Dermis microvascular lymphatic vessel endothelial cell (primary cell): ENCODE results near the gene TRPM8. TPM values are rescaled to one million over a fixed set of nuclear protein-coding genes. Genes with fewer than 3 reads are reported as not detected.
"Not testable (repeated sequence)": the region's sequence is repeated elsewhere in the genome, so short reads cannot be mapped to it uniquely, and the experiment has no call there.

Experiments
- DNase-seq, 2 donors: peaks; one replicate each; pipeline versions ENCODE4 v3.0.0 to v3.0.0-alpha.2; 2010; ENCODE audit warnings: low read depth in 2 of 2
- total RNA-seq: library from RNA; depleted of rRNA; stranded (reverse); fragments of >200 nt; gene quantifications from 2 replicates; pipeline ENCODE4 v1.2.1, GENCODE V29; 2014

The TRPM8 gene
- total RNA-seq, 1 donor from 2014 or later: not detected

DNA sequence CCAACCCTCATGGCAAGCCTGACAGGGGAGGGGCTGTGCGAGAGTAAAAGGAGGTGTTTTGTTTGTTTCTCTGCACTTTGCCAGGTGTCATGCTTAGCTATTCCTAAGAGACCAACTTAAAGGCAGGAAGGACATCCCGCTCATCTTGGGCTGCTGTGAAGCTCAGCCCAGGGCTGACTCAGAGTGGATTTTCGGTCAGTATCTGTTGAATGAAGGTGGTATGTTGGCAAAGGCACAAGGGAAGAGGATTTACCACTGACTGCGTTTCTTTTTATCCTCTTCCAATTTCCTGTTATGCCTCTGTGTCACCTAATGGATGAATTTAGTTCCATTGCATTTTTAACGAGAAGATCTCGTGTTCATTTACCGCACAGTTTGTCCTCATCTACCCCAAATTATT, 18.9 kb downstream of the TRPM8 start:
- no peak for DNase-seq

DNA sequence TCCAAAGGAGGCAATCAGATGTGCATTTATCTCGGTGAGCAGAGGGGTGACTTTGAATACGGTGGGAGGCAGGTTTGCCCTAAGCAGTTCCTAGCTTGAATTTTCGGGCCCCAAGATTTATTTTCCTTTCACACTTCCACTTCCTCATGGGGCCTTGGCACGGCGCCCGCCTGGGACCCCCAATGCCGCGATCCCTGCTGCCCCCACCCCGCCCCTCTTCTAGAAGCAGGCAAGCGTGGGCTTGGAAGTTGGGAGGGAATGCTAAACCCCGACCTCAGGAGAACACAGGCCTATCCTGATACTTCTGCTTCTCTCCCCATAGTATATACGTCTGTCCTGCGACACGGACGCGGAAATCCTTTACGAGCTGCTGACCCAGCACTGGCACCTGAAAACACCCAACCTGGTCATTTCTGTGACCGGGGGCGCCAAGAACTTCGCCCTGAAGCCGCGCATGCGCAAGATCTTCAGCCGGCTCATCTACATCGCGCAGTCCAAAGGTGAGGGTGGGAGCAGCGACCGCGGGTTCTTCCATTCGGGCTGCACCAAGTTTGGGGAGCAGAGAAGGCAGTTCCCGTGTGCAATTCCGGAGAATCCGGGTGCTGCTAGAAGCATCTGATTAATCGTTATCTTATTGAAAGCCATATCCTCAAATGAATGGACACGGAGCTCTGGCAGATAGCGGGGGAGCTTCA, 21.6 kb downstream of the TRPM8 start:
- no peak for DNase-seq

DNA sequence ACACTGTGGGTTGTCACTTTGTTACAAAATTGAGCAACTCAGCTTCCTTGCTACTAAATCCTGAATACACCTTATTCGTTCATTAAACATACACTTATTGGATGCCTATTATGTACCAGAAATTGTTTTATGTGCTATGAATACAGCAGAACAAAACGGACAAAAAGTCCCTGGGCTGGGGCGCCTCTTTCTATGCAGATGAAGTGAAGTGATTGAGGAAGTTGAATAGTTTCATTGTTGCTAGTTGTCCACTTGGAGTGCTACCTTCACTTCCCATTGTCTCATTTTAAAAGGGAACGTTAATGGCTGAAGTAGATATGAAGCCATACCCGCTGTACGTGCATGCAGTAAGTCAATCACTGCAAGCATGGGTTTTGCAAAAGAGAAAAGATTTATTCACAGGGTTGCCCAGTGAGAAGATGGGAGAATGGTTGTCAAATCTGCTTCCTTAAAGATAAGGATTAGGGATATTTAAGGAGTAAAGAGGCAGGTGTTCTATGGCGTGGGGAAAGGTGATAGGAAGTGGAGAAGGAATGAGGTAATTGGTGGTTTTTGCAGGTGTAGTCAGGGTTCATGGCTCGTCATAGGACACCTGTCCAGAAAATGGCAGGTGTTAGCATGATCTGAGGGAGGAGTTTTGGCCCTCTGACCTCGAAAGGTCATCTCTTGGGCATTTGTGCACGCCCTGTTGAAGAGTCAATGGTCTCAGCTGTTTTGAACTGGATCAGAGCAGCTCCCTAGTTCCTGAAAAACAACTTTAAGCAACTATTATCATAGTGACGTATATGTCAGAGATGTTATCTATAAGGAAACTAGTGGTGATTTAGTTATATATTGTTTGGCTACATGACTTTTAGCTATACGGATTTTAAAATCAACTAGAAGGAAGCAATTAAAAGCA, 23.5 kb downstream of the TRPM8 start:
- DNase-seq: no peak

DNA sequence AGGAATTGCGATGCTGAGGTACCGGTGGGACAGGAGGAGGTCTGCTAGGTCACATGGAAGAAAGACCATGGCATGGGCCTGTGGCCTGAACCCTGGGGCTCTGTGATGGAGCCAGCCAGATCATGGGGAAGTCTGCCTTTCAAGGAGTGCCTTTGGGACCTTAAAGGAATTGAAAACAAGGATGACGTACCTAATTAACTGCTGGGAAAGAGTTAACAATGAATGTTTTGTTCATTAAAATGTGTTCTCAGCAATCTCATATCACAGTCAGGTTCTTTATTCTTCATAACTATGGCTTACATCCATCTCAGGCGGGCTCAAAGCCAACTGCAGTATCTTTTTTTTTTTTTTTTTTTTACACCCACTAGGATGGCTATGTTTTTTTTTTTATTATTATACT, 25.6 kb downstream of the TRPM8 start:
- no peak for DNase-seq

DNA sequence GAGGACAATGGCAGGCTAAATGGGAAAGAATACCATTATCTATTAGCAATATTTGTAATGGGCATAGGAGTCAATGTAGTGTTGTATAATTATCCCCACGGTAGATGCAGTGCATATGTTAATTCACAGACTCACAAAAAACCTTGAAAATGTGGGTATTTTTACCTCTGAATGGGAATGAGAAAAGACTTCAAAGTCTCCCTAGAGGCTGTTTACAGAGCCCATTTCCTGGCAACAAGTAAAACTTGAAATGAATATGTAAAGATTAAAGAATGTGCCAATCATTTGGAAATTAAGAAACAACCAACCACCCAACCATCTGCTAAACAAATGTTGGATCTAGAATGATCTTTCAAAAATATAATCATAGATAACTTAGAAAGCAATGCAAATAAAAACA, 27.1 kb downstream of the TRPM8 start:
- DNase-seq: no peak

DNA sequence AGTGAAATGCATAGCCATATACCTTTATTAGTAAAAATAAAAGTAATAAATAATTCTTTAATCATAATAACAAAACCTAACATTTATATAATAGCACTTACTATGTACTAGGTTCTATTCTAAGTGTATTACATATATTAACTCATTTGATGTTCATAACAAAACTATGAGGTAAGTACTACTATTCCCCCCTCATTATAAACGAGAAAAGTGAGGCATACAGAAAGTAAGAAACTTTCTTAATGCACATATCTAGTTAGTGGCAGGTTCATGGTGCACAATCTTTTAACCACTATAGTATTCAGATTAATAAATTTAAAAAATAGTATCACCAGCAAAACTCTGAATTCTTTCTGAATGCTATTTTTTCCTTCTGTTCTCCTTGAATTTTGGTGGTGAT, 27.5 kb downstream of the TRPM8 start:
- DNase-seq: no peak

DNA sequence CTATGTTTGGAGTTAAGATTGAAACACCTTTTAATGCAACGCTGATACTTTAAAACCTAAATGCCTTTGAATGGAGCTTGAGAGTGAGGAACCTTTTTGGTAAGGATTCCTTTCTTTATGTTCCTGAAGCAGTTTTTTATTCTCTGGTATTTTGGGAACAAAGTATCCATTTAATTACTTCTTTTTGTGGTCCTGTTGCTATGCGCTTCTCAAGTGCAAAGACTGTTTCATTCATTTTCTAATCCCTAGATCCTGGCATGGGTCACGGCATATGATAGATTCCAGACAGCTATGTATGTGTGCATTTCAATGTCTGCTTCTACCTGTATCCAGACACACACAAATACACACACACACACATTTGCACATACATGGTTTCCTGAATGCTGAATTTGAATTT, 28.0 kb downstream of the TRPM8 start:
- no peak for DNase-seq

DNA sequence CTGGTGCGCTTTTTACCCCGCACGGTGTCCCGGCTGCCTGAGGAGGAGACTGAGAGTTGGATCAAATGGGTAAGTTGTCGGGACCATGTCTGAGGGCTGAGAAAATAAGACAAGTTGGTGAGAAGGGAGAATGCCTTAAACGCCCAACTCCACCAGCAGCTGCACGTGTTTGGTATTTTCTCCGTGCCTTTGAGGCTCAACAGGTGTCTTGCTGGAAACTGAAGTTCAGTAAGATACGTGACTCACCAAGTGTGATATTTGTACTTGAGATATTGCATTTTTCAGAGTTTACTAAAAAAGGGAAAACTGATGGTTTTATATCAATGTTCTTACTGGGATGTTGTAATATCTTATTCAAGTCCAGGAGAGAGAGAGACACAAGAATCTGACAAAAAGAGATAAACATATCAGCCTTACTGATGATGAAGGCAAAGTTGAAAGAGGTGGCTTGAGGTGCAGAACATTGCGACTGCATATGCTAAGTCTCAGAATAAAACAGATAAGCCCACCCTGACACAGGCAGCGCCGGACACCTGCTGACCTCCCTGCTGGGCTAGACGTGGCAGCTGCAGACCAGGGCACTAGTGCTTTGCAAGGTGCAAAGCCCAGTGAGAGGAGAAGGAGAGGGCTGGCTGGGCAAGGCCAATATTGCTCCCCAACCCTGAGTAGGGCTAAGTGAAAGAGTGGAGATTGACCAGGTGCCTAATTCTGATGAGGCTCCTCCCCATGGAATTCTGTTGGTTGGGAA, 33.1 kb downstream of the TRPM8 start:
- DNase-seq: no peak

DNA sequence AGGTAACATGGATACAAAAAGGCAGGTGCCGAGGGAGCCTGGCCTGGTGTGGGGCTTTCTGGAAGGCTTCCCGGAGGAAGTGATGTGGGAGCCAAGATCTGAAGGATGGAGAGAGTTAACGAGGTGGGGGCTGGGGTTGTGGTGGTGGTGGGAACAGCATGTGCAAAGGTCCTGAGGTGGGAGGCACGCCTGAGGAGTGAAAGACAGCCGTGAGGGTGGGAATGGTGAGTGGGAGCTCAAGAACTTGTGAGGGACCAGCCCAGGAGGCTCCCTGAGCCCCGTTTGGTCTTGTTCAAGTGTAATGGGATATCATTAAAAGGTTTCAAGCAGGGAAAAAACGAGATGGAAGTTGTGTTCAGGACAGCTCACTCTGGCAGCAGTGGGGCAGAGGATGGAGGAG, 35.2 kb downstream of the TRPM8 start:
- no peak for DNase-seq

DNA sequence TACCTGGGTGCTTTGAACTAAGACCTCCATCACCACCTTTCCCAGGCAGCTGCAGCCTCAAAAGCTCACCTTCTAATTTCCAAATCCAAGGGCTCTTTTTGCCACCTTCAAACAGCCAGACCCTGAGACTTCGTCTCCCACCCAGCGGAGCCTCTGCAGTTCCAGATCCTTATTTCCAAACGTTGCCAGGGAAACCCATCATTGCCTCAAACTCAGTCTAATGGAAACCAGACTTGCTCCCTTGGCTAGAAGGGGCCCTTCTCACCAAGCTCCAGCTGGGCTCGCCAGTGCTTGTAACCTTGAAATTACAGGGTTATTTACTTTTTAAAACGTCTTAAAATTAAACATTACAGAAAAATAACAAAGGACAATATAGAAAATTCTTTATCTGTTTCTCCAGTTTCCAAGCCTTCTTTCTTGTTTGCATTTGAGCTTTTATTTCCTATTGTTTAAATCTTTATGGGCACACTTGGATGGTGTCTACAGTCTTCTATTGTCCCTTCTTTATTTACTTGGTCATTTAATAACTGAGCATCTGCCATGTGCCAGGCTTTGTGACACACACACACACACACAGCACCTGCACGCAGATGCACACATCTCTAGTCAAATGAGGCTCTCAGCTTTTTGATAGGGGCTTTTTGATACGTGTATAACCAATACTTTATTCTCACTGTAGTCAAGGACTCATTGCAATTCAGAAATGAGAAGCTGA, 36.1 kb downstream of the TRPM8 start:
- no peak for DNase-seq

DNA sequence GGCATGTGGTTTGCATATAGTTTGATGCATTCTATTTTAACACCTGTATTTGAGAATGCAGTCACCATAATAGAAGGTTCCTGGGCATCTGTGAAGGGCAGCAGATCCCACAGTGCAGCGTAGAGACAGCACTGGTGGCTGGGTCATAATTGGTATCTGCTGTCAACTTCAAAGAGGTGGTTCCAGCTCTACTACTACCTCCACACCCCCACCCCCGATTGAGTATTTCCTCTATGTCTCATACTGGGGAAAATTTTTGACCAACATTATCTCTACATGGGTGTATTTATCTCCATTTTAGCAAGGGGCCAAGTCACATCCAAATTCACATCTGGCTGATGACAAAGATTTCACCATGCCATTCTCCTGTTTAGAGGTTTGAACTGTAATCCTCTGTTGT, 43.0 kb downstream of the TRPM8 start:
- DNase-seq: no peak

DNA sequence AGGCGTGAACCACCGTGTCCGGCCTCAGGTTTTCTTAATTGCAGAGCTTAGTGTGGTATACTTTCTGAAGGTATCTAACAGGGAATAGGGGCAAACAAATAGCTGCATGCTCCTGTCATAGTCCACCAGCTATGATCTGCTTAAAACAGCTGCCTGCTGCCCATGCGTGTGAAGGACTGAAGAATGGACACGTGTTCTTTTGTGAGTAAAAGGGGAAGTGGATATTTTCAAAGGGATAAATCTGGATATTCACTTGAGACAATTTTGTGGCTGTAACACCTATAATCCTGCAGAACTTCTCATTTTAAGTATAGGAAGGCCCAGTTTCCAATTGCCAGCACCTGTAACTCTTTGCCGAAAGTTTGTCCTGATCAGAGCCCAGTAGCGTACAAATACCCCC, 44.7 kb downstream of the TRPM8 start:
- DNase-seq: no peak

DNA sequence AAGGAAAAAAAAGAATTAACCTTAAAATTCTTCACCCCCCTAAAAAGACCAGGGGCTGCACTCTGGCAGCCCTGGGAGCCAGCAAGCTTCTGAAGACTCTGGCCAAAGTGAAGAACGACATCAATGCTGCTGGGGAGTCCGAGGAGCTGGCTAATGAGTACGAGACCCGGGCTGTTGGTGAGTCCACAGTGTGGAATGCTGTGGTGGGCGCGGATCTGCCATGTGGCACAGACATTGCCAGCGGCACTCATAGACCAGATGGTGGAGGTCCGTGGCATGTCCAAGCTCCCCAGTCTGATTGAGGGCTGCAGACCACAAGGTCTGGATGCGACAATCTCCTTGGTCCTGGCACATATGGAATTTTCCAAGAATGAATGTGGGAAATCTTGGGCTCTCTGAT, 47.4 kb downstream of the TRPM8 start:
- DNase-seq: no peak

DNA sequence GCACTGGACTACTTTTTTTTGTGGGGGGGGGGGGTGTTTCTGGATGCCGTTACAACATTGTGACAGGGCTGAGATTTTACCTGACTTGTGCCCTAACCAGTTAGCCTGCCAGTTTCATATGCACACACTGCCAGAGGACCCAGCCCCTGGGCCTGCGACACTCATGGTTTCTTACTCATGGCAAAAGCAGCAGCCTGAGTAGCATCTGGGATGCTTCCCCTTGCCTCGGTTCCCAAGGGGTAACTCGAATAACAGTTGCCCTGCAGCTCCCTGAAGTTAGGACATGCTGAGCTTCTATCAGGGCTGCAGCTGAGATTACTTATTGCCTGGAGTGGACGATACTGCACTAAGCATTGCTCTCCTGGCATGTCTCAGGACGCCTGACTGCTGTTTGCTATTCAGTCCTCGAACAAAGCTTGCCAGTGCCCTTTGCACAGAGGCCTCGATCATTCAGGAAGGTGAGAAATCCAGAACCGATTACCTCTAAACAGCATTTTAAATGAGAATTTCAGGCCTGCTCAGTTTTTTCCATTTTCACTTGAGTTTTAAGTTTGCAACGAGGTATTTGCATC, 47.9 kb downstream of the TRPM8 start:
- no peak for DNase-seq

DNA sequence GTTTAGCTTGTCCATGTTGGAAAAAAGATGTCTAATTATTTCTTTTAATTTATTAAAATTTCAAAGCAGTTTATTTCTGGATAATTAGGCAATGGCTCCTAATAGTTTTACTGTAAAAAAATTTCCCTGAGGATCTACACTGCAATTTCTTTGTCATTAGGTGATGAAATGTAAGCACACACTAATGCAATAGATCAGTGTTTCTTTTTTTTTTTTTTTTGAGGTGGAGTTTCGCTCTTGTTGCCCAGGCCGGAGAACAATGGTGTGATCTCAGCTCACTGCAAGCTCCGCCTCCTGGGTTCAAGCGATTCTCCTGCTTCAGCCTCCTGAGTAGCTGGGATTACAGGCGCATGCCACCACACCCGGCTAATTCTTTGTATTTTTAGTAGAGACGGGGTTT, 48.5 kb downstream of the TRPM8 start:
- DNase-seq: not testable (repeated sequence)

DNA sequence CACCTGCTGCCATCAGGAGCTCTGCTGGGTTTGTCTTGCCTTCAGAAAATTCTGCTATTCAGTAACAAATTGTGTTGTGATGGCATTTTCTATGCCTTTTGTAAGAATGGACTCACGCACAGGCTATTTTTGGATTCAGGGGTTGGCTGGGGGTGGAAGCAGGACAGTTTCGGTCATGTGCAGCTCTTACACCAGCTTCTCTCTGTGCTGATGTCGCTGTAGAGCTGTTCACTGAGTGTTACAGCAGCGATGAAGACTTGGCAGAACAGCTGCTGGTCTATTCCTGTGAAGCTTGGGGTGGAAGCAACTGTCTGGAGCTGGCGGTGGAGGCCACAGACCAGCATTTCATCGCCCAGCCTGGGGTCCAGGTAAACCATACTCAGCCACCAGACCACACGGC, 49.2 kb downstream of the TRPM8 start:
- no peak for DNase-seq

DNA sequence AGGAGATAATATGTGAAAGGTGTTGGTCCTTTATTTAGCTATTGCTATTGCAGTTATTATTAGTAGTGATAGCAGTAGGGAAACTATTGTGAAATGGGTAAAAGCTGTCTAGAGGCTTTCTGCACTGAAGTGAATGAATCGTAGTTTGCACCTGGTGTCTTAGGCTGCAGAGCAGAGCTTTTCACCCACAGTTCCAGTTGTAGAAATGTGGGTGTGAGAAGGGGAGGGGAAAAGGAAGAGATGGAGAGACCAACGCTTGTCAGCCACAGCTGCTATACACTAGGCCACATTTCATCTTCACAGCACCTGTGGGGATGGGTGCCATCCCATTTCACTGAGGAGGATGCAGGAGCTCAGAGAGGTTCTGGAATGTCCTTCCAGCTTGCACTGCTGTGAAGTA, 50.0 kb downstream of the TRPM8 start:
- DNase-seq: no peak

DNA sequence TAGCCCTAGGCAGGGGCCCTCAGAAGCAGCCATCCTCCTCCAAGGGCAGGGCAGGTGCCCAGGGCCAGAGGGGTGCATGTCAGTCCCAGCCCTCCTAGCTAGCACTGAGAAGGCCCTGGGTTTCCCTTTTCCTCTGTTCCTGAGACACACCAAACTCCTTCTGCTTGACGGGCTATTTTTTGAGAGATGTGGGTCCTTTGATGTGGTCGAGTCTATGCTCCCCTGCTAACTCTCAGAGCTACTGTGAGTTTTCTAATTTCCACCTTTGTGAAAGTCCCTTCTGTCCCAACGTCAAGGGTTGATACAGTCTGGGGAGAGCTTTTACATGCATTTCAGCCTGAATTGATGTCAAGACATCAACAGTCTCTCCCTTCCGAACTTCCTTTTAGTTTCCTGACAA, 51.4 kb downstream of the TRPM8 start:
- DNase-seq: no peak

DNA sequence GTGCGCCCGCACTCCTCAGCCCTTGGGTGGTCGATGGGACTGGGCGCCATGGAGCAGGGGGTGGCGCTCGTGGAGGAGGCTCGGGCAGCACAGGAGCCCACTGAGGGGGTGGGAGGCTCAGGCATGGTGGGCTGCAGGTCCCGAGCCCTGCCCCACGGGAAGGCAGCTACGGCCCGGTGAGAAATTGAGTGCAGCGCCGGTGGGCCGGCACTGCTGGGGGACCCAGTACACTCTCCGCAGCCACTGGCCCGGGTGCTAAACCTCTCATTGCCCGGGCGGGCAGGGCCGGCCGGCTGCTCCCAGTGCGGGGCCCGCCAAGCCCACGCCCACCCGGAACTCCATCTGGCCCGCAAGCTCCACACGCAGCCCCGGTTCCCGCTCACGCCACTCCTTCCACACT, 55.3 kb downstream of the TRPM8 start:
- DNase-seq: not testable (repeated sequence)

DNA sequence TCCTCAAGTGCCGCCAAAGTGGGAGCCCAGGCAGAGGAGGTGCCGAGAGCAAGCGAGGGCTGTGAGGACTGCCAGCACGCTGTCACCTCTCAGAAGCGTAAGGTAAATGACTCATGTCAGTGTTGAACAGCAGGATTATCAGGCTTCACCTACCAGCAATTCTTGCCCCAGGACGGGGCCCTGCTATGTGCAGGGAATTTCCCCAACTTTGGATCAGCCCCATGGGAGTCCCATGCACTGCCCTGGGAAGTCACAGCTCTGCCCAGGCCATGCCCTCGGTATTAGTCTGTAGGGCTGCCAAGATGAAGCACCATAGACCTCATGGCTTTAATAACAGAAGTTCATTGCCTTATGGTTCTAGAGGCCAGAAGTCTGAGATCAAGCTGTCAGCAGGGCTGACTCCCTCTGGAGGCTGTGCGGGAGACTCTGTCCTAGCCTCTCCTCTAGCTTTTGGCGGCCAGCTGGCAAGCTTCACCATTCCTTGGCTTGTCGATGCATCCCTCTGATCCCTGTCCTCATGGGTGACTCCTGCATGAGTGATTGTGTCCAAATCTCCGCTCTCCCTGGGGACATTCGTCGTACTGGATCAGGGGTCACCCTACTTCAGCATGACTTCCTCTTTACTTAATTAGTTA, 55.9 kb downstream of the TRPM8 start:
- DNase-seq: no peak

DNA sequence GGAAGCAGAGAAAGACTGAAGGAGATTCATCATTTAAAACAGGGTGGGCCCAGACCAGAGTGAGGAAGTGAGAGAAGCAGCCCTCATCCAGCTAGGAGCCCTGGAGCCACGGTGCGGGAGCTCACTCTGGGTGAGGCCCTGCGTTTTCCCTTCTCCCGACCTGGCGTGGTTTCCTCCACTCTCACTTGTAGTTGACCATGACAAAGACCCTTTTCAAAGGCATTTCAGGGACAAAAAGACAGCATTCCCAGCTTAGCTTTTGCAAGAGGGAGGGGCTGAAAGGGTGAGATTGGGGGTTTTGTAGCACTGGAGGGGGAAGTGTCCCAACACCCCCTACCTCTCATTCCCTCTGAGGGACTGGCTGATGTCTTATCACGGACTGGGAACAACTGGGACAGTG, 56.6 kb downstream of the TRPM8 start:
- no peak for DNase-seq
